Type B pancreatic cell (in vitro differentiated cells): ENCODE results near the gene CMTM4. TPM values are rescaled to one million over a fixed set of nuclear protein-coding genes. Genes with fewer than 3 reads are reported as not detected.
A peak's percentile ranks its signal among the peaks of the same experiment; 100 is the strongest.

Experiments
- DNase-seq: peaks from one replicate; pipeline ENCODE4 v3.0.0; 2021; ENCODE audit warnings: mixed read lengths; ENCODE audit not compliant: unreplicated experiment; ENCODE audit errors: extremely low spot score
- H3K27ac Mint-ChIP-seq: 2 replicates; pipeline ENCODE4 v1.8.0; 2021; ENCODE audit warnings: mild to moderate bottlenecking, mixed read lengths
- H3K27me3 Mint-ChIP-seq: 2 replicates; pipeline ENCODE4 v1.8.0; 2021; ENCODE audit warnings: mixed read lengths
- H3K36me3 Mint-ChIP-seq: 2 replicates; pipeline ENCODE4 v1.8.0; 2021; ENCODE audit warnings: mixed read lengths
- H3K4me1 Mint-ChIP-seq: one replicate; pipeline ENCODE4 v1.8.0; 2021; ENCODE audit warnings: mixed read lengths; ENCODE audit not compliant: unreplicated experiment
- H3K4me3 Mint-ChIP-seq: 2 replicates; pipeline ENCODE4 v1.8.0; 2021; ENCODE audit warnings: mild to moderate bottlenecking, mixed read lengths
- H3K9me3 Mint-ChIP-seq: 2 replicates; pipeline ENCODE4 v1.8.0; 2021; ENCODE audit warnings: mixed read lengths
- total RNA-seq: library from RNA; stranded (reverse); gene quantifications from 2 replicates; pipeline ENCODE4 v1.2.1, GENCODE V29; 2021; ENCODE audit warnings: low replicate concordance
- TF ChIP-seq, protein P1 (sequence below): fragments of 200-600 bp; sonication (generic); conservative IDR thresholded peaks from 2 replicates; pipeline ENCODE4 v1.5.0; 2021; ENCODE audit warnings: antibody characterized with exemption, mild to moderate bottlenecking

The CMTM4 gene
- total RNA-seq, 1 donor from 2014 or later: 64.4 TPM

DNA sequence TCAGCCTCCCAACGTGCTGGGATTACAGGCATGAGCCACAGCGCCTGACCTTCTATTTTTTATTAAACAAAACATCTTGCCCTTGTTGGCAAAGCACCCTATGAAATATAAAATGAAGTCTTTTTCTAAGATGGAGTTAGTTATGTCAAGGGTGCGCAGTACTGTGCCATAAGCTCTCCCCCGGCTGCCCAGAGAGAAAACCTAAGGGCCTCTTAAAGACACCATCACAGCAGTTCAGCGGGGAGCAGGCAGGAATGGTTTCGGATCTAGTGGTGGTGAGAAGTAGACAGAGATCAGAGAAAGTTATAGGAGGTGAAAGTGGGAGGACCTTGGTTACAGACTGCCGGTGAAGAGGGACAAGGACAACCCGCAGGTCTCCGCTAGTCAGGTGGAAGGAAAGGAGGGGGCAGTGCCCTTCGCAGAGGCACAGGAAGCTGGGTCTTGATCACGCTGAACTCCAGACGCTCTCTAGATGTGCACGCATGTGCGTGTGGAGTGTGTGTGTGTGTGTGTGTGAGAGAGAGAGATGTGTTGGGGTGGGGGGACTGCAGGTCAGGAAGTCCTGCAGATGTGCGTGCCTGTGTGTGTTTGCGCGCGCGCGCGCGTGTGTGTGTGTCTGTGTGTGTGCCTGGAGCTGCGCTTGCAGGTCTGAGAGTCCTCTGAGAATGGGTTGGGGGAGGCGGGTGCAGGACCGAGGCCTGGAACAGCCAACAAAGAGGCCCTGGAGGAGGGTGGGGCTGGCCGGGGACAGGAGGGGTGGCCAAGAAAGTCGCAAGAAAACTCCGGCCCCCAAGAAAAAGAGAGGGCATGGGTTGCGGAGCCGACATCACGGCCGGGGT lies 92.8 kb downstream of the CMTM4 start:
- H3K27me3 Mint-ChIP-seq: peaks cover 3% of the 10 kb centered on the region
- H3K4me3 Mint-ChIP-seq: peak overlapping the region; percentile 96
- DNase-seq: peak; percentile 88
- H3K4me1 Mint-ChIP-seq: peaks cover 22% of the 10 kb centered on the region
- no peaks in the 10 kb centered on the region for H3K36me3 Mint-ChIP-seq
- H3K27ac Mint-ChIP-seq: peak overlapping the region; percentile 97
- no peaks in the 10 kb centered on the region for H3K9me3 Mint-ChIP-seq
- TF ChIP-seq, protein P1, sequence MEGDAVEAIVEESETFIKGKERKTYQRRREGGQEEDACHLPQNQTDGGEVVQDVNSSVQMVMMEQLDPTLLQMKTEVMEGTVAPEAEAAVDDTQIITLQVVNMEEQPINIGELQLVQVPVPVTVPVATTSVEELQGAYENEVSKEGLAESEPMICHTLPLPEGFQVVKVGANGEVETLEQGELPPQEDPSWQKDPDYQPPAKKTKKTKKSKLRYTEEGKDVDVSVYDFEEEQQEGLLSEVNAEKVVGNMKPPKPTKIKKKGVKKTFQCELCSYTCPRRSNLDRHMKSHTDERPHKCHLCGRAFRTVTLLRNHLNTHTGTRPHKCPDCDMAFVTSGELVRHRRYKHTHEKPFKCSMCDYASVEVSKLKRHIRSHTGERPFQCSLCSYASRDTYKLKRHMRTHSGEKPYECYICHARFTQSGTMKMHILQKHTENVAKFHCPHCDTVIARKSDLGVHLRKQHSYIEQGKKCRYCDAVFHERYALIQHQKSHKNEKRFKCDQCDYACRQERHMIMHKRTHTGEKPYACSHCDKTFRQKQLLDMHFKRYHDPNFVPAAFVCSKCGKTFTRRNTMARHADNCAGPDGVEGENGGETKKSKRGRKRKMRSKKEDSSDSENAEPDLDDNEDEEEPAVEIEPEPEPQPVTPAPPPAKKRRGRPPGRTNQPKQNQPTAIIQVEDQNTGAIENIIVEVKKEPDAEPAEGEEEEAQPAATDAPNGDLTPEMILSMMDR: no peak

DNA sequence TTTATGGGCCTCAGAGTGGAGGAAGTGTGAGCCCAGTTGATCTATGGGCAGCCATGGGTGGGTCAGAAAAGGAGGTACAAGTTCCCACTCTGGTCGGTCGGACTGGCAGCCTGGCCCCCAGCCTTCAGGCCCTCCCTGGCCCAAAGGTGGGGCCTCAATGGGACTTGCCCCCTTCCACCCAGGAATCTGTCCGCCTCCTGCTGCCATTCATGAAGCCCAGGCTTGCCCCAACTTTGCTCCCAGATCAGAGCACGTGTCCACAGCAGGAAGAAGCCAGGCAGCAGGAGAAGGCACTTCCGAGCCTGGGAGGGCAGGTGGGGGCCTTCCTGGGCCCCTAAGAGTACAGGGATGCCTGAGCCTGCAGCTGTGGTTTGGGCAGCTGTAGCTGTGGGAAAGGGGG lies 95.1 kb downstream of the CMTM4 start:
- TF ChIP-seq, protein P1: no peak

GRCh38 chr16:66600477-66600876 lies 96.1 kb downstream of the CMTM4 start:
- Mint-ChIP-seq H3K4me3 (no peak overlapping the region), H3K36me3 (no peaks in the 10 kb centered on the region), H3K4me1 (peaks cover 15% of the 10 kb centered on the region), H3K27me3 (peaks cover 3% of the 10 kb centered on the region), H3K27ac (no peak overlapping the region), H3K9me3 (no peaks in the 10 kb centered on the region)
- TF ChIP-seq, protein P1: no peak
- no peak for DNase-seq

More for the DNA sequence above, 95.1 kb downstream of the CMTM4 start:
- peaks cover 3% of the 10 kb centered on the region for H3K27me3 Mint-ChIP-seq
- H3K4me3 Mint-ChIP-seq: no peak overlapping the region
- no peak overlapping the region for H3K27ac Mint-ChIP-seq
- H3K4me1 Mint-ChIP-seq: peaks cover 15% of the 10 kb centered on the region
- no peaks in the 10 kb centered on the region for H3K36me3 Mint-ChIP-seq
- DNase-seq: no peak
- no peaks in the 10 kb centered on the region for H3K9me3 Mint-ChIP-seq

- TF ChIP-seq, protein P1: no peak
- Mint-ChIP-seq H3K36me3 (no peaks in the 10 kb centered on the region), H3K9me3 (no peaks in the 10 kb centered on the region), H3K4me3 (no peak overlapping the region), H3K27me3 (peaks cover 3% of the 10 kb centered on the region), H3K27ac (peak overlapping the region; percentile 6), H3K4me1 (peaks cover 15% of the 10 kb centered on the region)
- no peak for DNase-seq
Observed at GRCh38 chr16:66599726-66600125, 96.8 kb downstream of the CMTM4 start.

DNA sequence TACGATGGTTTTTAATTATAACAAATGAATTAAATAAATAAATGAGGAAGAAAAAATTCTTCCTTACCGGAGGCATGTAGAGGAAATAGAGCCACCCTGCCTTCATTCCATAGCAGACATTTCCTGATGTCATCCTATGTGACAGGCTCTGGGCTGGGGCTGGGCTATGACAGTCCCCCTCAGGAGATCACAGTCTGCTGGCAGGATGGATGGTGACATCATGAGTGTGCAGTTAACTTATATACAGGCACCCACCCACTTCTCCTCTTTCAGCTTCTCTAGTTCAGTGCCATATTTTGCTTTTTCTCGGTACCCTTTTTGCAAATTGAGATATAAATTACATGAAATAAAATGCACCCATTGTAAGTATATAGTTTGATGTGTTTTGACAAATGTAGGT lies 98.4 kb downstream of the CMTM4 start:
- TF ChIP-seq, protein P1: no peak
- Mint-ChIP-seq H3K27ac (peak overlapping the region; percentile 85), H3K36me3 (no peaks in the 10 kb centered on the region), H3K27me3 (no peaks in the 10 kb centered on the region), H3K4me1 (peaks cover 8% of the 10 kb centered on the region), H3K9me3 (no peaks in the 10 kb centered on the region), H3K4me3 (no peak overlapping the region)
- no peak for DNase-seq
